OCI-M2 (cell line): ENCODE data around the gene IRF7.

Experiments used
- DNase-seq: peaks from one replicate; lab custom pipeline; 2025; ENCODE audit not compliant: unreplicated experiment; lab: John Stamatoyannopoulos, UW

The IRF7 gene

GRCh38 chr11:608791-609251, 6.9 kb downstream of the IRF7 start:
- no peak for DNase-seq

DNA sequence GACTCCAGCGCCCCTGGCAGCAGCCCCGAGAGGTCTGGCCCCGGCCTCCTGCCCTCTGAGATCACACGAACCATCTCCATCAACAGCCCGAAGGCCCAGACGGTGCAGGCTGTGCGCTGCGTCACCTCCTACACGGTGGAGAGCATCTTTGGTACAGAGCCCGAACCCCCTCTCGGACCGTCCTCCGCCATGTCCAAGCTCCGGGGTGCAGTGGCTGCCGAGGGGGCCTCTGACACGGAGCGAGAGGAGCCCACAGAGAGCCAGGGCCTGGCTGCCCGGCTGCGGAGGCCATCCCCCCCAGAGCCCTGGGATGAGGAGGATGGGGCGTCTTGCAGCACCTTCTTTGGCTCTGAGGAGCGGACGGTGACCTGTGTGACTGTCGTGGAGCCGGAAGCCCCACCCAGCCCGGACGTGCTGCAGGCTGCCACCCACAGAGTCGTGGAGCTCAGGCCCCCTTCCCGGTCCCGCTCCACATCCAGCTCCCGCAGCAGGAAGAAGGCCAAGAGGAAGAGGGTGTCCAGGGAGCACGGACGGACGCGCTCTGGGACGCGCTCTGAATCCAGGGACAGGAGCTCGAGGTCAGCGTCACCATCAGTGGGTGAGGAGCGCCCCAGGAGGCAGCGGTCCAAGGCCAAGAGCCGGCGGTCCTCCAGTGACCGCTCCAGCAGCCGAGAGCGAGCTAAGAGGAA, 7.6 kb downstream of the IRF7 start:
- no peak for DNase-seq

GRCh38 chr11:607020-607780, 8.6 kb downstream of the IRF7 start:
- DNase-seq = no peak

DNA sequence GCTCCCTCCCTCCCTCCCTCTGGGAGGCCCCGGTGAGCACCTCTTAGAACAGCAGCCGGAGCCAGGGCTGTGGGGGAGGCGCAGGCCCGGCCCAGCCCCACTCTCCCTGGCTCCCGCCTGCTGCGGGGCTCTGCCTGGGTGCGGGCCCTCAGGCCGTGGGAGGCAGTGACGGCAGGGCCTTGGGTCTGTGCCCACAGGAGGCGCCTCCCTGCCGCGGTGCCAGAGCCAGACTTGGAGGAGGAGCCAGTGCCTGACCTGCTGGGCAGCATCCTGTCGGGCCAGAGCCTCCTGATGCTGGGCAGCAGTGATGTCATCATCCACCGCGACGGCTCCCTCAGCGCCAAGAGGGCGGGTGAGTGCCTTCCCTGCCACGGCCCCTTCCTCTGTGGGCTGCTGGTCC, 9.5 kb downstream of the IRF7 start:
- DNase-seq = no peak

GRCh38 chr11:605286-606129, 10.2 kb downstream of the IRF7 start:
- no peak for DNase-seq

GRCh38 chr11:603154-603553, 12.6 kb downstream of the IRF7 start:
- no peak for DNase-seq

DNA sequence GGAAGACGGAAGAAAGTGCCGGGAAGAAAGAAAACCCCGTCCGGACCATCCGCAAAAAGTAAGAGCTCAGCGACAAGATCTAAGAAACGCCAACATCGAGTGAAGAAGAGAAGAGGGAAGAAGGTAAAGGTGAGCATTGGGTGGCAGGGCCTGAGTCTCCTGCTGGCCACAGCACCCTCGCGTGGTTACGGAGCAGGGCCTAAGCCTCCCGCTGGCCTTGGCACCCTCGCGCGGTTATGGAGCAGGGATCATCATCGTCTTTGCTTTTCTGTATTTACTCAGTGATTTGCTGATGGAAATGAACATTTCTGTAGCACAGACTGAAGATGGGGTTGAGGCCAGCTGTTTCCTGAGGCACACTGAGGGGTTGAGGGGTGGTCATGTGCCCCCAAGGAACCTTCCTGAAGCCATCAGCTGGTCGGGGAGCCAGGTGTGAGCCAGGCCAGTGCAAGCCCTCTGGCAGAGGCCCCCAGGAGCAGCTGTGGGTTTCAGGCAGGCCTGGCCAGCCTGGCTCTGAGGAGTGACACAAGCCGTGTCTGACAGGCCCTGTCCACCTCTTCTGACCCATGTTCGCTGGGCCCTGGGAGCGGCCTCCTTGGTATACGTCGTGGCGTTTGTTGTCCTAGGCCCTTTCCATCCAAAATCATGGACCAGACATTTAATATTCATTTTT, 14.0 kb downstream of the IRF7 start:
- DNase-seq = no peak

DNA sequence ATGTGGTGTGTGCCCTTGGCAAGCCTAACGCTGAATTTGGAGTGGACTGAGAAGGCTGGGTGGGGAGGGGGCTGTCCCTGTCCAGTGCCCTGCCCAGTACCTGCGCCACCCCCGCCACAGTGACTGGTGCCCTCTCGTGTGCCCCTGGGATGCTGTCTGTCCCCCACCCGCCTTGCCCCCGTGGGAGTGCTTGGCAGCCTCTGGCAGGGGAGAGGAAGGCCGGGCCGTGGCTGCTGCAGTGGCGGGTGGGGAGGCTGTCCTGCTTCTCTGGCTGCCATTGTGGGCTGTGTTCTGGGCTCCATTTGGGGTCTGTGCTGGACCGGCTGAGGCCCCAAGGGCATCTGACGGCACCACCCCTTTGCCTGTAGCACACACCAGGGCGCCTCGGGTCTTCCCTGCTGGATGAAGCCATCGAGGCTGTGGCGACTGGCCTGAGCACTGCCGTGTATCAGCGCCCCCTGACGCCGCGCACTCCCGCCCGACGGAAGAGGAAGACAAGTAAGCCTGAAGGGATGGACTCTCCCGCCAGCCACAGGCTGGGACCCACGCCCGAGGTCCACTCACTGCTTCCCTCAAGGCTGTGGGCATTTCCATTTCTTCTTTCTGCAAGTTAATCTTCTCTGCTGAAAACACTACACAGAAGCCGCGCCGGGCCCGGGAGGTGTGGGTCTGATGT, 17.6 kb downstream of the IRF7 start:
- no peak for DNase-seq

GRCh38 chr11:597166-597725, 18.5 kb downstream of the IRF7 start:
- DNase-seq = no peak

DNA sequence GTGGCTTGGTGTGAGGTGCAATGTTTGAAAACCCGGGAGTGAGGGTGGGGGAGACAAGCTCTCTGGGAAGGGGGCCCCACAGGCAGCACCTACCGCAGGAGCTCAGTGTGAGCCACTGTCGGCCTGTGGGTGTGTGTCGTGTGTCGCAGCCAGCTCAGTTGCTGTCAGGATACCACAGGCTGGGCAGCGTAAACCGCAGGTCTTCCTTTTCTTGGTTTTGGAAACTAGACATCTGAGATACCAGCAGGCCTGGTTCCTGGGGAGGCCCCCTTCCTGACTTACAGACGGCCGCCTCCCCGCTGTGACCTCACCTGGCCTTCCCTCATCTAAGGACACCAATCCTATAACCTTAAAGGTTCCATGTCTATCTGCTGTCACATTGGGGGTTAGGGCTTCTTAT, 19.4 kb downstream of the IRF7 start:
- DNase-seq = no peak

GRCh38 chr11:595400-595799, 20.4 kb downstream of the IRF7 start:
- no peak for DNase-seq

DNA sequence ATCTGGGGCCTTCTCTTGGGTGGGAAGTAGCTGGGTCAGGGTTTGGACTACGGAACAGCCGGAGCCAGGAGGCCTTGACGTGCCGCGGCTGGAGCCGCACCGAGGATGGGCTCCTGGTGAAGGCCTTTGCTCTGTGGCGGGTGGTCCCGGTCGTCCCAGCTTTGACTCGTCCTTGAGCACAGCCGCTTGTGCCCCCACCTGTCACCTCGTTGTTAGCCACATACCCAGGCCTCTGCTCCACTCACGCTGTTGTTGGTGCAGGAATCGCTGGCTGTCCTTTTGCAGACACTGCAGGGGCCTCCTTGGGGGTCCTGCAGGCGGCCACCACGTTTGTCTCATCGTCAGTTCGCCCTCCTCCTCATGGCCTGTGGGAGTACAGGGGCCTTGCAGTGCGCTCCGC, 22.4 kb downstream of the IRF7 start:
- no peak for DNase-seq

DNA sequence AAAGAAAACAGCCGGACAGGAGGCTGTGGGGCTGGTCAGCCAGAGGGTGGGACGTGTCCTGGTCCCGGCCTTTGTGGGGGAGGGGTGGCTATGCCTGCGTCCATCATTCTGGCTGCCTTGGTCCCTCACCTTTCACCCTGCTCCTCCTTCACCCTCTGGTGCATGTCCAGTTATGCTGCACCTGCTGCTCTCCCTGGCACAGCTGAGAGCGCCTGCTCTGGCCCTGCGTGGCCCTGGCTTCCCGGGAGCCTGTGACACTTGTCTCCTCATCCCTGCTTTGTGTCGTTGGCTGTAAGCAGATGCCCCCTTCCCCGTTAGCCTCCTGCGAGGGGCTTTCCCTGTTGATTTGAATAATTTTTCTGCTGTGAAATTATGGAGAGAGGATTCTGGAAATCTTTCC, 22.8 kb downstream of the IRF7 start:
- no peak for DNase-seq

GRCh38 chr11:592501-592900, 23.2 kb downstream of the IRF7 start:
- DNase-seq = no peak

GRCh38 chr11:590997-591396, 24.8 kb downstream of the IRF7 start:
- DNase-seq = no peak

DNA sequence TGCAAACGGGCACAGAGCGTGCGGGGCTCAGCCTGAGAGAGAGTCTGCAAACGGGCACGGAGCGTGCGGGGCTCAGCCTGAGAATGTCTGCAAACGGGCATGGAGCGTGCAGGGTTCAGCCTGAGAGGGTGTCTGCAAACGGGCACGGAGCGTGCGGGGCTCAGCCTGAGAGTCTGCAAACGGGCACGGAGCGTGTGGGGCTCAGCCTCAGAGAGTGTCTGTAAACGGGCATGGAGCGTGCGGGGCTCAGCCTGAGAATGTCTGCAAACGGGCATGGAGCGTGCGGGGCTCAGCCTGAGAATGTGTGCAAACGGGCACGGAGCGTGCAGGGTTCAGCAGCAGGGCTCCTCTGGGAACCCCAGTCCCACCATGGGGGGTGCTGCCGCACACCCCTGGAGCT, 26.0 kb downstream of the IRF7 start:
- DNase-seq = no peak

DNA sequence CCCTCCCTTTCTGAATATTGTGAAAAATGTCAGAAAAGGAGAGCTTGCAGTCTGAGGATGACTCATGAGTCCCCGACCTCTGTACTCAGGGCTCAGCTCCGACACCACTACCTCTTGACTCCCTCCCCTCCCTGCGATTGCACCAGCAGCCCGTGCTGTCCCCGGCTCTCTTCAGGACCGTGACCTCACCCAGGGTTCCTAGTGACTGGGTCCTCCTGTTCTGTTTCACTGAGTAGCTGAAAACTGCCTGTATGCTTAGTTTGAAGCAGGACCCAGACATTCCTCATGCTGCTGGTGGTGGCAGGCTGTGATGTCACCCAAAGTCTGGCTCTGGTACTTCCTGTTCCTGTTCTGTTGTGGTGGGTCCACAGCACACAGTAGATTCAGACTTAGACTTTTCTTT, 27.8 kb downstream of the IRF7 start:
- DNase-seq = no peak

DNA sequence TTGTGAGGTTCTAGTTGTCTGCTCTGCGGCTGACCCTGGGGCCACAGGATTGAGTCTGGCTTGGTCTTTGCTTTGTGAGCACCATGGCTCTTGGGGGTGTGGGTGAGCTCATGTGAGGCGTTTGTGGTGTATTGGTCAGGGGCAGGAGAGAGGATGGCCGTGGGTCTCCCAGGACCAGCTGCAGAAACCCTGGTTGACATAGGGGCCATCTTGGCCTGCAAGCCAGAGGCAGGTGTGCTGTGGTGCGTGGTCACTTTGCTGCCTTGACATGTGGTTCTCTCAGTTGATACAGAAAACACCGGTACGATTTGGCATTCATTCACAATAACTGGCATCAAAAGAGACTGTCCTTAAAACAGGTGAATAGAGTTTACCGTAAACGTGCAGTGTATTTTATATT, 28.2 kb downstream of the IRF7 start:
- no peak for DNase-seq

DNA sequence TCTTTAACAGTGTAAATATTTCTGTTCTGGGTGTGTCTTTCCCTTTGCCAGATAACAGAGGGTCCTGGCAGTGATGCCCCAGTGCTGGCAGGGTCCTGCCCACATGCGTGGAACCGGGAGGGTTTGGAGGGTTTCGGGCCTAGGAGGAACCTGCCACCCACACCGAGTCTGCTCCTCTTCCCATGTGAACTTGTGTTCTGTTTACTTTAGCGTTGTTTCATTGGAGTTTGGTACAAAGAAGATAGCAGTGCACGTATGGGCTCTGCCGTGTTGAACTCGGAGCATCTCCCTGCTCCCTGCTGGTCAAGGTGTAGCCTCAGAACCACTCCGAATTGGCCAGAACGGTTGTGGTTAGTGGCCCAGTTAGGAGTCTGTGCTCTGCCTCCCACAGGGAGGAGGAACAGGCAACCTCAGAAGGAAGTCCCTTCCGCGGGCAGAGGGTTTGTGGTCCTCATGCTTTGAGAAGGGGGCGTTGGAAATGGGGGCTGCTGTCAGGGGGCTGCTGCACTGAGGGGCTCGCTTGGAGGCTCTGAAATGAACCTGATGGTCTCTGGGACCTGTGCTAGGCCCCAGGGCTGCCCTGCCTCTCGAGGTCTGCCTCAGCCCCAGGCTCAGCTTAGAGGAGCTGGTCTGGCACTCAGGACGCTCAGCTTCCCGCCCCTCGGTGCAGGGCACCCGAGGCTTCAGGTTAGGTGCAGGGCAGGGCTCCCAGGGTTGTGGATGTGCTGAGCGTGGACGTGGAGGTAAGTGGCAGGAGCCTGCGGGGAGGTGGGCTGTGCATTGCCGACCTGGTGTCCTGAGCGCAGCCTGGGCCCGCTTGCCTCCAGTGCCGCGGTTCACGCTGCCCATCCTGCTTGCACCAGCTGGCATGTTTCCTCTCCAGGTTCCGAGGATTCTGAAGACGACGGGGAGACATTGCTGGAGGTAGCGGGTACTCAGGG, 29.1 kb downstream of the IRF7 start:
- no peak for DNase-seq
